ENCODE measurements around the gene ALAS1.
"Not testable (repeated sequence)": the region's sequence is repeated elsewhere in the genome, so short reads cannot be mapped to it uniquely, and the experiment has no call there.

- not testable (repeated sequence) for TF ChIP-seq ZNF384 (IDR thresholded peaks at IDR 0.05; ENCODE audit: low read depth, low read length); TEAD2 (tag; IDR thresholded peaks at IDR 0.05); TGIF2 (CRISPR knock-in tag; IDR thresholded peaks at IDR 0.05); POLR2AphosphoS5 (IDR thresholded peaks at IDR 0.05; ENCODE audit: control insufficient read depth, insufficient read depth, low read depth, low read length); ZC3H4 (CRISPR knock-in tag; IDR thresholded peaks at IDR 0.05; ENCODE audit: borderline replicate concordance); RCOR1 (IDR thresholded peaks at IDR 0.05; ENCODE audit: borderline replicate concordance in 1 of 2, low read depth in 2 of 2, low read length in 2 of 2); ZNF696 (CRISPR knock-in tag; conservative IDR thresholded peaks at IDR 0.05); TCF7L2 (IDR thresholded peaks at IDR 0.05; ENCODE audit: low read depth, low read length); UBTF (IDR thresholded peaks at IDR 0.05; ENCODE audit: borderline replicate concordance in 1 of 2, low read depth in 2 of 2, low read length in 2 of 2); FOS (IDR thresholded peaks at IDR 0.05; ENCODE audit: extremely low read depth, insufficient read length)
Observed at GRCh38 chr3:52151991-52152390, 46.0 kb upstream of the ALAS1 start.

Data from K562 (cell line).